CD4-positive, alpha-beta T cell treated with Interleukin-15 for 4 hours (primary cell): ENCODE measurements around the gene PKN3.
"Not testable (repeated sequence)": the region's sequence is repeated elsewhere in the genome, so short reads cannot be mapped to it uniquely, and the experiment has no call there.

ENCODE experiments used
- DNase-seq: peaks from one replicate; pipeline ENCODE4 v3.0.0-alpha.2; 2020; ENCODE audit warnings: low spot score

PKN3 gene

DNA sequence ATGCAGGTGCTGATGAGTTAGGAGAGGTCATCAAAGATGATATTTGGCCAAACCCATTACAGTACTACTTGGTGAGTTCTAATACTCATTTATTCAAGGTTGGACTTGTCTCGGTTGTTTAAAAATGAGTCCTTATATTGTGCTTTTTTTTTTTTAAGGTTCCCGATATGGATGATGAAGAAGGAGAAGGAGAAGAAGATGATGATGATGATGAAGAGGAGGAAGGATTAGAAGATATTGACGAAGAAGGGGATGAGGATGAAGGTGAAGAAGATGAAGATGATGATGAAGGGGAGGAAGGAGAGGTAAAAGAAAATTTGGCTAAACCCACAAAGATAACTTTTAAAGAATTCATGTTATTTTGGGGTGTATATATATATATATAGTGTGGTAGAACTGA lies 8.6 kb upstream of the PKN3 start:
- not testable (repeated sequence) for DNase-seq

DNA sequence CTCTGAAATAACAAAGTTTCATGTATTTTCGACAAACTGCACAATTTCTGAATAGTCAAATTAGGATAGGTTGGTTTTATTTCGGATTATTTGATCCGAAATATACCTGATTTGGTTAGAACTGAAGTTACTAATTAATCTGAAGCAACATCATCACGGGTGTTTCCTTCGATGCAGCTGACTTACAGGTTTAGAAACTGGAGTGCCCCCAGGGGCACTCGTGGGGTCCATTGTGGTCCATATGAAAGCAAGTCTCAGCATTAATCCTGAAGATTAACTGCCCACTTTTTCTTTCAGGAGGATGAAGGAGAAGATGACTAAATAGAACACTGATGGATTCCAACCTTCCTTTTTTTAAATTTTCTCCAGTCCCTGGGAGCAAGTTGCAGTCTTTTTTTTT lies 8.0 kb upstream of the PKN3 start:
- no peak for DNase-seq

DNA sequence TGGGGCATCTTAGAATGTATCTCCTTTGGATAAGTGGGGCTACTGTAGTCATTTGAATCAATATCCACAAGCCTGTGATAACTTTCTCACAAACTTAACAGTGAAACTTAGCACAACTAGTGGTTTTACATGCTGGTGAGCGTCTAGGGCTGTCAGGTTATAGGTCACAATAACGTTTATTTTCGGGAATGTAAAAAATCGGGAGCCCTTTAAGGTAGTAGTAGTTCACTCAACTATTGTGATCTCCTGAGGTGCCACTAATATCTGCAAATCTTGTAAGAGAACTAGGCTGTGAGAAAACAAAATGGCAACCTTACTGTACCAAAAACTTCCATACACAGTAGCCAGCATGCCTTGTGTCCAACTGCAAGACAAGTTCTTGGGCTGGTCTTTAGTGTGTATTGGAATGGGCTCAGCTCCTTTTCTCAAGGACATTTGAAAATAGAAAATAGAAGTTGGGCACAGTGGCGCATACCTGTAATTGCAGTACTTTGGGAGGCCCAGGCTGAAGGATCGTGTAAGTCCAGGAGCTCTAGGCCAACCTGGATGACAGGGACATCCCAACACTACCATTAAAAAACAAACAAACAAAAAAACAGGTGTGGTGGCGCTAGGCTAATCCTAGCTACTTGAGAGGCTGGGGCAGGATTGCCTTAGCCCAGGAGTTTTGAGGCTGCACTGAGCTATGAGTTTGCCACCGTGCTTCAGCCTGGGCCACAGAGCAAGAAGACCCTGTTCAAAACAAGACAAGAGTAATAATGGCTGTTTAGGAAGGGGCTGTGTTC lies 5.2 kb upstream of the PKN3 start:
- DNase-seq: no peak

GRCh38 chr9:128699096-128699795 lies 3.1 kb upstream of the PKN3 start:
- not testable (repeated sequence) for DNase-seq

GRCh38 chr9:128701227-128701854 lies 962 bp upstream of the PKN3 start:
- DNase-seq: no peak

DNA sequence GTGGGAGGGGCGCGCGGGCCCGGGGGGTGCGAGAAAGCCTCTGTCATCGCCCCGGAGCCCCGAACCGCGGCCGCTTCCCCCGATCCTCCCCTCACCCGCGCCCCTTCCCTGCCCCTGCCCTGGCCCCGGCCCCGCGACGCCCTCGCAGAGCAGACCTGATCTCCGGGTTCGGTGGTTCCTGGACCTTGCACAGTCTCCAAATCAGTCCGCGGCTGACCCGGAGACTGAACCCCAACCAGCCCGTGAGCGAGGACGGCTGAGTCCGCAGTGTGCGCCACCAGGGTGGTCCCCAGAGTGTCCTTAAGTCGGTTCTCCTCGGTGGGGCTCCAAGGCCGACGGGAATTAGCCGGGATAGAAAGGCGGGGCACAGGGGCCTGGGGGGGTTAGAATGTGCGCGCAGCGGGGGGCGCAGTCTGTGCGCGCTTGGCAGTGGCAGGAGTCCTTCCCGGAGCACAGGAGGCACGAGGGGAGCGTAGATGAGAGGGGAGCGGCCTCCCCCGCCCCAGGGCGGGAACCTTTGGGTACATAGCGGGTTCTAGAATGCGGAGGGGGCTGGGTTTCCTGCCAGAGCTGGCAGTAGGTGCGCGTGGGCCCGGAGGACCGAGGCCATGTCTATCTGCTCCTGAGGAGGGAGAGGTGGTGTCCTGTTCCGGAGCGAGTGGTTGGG lies 779 bp downstream of the PKN3 start:
- DNase-seq: no peak

DNA sequence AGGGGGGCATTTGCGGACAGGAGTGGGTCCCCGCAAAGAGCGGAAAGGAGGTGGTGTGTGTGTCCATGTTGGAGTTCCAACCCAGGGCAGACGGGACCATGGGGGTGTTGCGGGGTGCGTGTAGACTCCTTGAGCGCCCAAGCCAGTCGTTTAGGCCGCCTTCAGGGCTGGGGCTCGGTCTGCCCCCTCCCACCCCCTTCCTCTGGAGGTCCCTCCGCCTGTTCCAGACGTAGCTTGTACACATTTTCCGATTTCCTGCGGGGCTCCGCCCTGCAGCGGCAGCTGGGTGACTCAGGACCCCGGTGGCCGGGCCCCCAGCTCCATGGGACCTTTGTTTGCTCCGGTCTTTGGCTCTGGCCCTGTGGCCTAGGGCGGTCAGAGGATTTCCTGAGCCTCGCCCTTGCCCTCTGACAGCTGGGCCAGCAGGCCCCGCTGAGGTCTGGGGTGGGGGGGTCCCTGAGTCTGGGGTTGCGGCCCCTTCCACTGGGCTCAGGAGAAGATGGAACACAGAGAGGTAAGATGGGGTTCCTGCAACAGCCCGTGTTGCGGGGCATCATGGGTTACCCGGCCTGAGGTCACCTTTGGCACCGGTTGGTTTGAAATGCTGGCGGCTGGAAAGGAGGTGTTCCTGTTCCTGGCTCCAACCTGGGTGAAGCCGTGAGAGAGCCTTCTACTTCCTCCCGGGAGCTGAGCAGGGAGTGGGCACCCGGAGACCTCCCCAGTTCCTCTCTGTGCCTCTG lies 1.5 kb downstream of the PKN3 start:
- no peak for DNase-seq

DNA sequence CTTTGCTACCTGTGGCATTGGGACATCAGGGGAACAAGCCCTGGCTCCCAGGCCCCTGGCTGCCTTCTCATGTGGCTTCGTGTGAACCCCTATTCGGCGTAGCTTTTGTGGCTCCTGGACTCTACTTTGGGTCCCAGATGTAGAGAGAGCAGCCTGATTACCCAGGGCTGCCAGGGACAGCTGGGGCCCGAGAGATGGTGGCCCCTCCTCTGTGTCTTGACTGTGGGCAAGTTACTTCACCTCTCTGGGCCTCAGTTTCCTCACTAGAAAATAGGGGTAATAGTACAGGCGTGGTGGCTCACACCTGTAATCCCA lies 2.0 kb downstream of the PKN3 start:
- DNase-seq: no peak

DNA sequence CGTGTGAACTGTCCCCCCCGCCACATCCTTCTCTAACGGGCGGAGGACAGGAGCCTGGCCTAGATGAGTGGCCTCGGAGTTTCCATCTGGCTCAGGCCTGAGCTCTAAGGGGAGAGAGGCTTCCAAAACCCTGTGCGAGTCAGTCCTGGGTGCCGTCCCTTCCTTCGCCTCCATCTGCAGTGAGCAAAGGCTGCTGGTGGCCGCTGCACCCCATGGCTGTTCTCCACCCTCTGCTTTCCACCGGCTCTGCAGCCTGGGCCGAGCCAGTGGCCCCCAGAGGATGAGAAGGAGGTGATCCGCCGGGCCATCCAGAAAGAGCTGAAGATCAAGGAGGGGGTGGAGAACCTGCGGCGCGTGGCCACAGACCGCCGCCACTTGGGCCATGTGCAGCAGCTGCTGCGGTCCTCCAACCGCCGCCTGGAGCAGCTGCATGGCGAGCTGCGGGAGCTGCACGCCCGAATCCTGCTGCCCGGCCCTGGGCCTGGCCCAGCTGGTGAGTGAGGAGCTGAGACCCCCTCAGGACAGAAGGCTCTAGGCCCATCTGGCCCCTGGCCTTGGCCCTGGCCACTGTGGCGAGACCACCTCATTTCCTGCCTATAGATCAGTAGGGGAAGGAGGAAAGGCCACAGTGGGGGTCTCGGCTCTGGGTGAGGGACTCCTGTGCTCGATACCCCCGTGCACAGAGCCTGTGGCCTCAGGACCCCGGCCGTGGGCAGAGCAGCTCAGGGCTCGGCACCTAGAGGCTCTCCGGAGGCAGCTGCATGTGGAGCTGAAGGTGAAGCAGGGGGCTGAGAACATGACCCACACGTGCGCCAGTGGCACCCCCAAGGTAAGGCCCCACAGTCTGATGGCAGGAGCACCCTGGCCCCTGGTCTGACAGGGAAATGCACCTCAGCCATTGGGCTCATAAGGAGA lies 3.0 kb downstream of the PKN3 start:
- no peak for DNase-seq

- no peak for DNase-seq
These were observed 3.7 kb downstream of the PKN3 start for GRCh38 chr9:128706045-128706444.

GRCh38 chr9:128706671-128707381 lies 4.5 kb downstream of the PKN3 start:
- DNase-seq: no peak

- no peak for DNase-seq
These were observed 5.1 kb downstream of the PKN3 start for GRCh38 chr9:128707446-128707845.

- no peak for DNase-seq
These were observed 10.4 kb downstream of the PKN3 start for GRCh38 chr9:128712451-128713410.

DNA sequence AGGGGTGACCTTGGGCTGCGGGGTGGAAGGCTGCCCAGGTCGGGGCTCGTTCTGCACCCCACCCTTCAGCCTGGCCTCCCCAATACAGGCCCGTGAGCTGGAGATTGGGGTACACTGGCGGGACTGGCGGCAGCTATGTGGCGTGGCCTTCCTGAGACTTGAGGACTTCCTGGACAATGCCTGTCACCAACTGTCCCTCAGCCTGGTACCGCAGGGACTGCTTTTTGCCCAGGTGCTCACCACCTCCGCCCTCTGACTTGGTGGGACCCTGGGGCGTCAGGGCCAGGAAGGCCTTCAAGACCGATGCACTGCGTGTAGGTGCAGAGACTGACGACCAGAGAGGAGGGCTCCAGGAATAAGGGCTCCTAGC lies 11.1 kb downstream of the PKN3 start:
- DNase-seq: no peak

DNA sequence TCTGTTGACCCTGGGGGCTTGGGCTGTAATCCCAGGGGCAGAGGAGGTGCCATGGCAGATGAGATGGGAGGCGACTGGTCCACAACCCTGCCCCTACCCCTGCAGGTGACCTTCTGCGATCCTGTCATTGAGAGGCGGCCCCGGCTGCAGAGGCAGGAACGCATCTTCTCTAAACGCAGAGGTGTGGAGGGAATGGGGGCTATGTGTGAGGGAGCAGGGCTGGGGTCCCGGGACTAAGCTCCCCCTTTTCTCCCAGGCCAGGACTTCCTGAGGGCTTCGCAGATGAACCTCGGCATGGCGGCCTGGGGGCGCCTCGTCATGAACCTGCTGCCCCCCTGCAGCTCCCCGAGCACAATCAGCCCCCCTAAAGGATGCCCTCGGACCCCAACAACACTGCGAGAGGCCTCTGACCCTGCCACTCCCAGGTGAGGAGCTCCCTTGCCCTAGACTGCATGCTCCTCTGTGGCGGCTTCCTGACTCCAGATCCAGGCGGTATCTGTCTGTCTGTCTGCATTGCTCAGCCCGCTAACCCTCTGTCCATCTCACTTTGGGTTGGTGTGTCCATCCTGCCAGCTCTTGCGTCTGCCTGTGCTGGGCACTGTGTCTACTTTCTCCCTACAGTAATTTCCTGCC lies 11.8 kb downstream of the PKN3 start:
- DNase-seq: no peak

DNA sequence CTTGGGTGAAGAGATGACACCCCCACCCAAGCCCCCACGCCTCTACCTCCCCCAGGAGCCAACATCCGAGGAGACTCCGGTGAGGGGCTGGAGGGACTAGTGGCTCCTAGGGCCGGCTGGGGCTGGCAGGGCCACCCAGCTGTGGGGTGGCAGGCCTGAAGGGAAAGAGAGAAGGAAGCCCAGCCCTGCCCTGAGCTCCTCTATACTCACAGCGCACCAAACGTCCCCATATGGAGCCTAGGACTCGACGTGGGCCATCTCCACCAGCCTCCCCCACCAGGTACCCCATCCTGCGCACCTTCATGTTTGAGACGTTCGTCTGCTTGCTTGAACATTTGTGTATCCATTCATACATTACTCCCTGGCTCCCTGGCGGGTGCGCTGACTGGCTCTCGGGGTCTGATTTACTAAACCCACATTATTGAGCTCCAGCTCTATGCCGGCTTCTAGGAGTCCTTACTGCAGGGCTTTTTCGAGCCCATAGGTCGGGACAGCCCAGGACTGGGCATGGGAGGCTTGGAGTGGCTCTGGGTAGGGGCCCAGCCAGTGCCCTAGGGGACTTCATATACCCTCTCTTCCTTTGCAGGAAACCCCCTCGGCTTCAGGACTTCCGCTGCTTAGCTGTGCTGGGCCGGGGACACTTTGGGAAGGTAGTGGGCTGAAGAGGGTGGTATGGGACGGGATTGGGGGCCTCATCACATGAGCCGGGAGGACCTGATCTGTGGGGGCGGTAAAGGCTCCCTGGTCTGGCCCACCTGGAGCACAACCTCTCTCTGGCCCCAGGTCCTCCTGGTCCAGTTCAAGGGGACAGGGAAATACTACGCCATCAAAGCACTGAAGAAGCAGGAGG lies 12.5 kb downstream of the PKN3 start:
- DNase-seq: no peak

GRCh38 chr9:128715436-128715750 lies 13.1 kb downstream of the PKN3 start:
- no peak for DNase-seq
